Measurements from ENCODE around the gene ZNF70.

The ZNF70 gene

DNA sequence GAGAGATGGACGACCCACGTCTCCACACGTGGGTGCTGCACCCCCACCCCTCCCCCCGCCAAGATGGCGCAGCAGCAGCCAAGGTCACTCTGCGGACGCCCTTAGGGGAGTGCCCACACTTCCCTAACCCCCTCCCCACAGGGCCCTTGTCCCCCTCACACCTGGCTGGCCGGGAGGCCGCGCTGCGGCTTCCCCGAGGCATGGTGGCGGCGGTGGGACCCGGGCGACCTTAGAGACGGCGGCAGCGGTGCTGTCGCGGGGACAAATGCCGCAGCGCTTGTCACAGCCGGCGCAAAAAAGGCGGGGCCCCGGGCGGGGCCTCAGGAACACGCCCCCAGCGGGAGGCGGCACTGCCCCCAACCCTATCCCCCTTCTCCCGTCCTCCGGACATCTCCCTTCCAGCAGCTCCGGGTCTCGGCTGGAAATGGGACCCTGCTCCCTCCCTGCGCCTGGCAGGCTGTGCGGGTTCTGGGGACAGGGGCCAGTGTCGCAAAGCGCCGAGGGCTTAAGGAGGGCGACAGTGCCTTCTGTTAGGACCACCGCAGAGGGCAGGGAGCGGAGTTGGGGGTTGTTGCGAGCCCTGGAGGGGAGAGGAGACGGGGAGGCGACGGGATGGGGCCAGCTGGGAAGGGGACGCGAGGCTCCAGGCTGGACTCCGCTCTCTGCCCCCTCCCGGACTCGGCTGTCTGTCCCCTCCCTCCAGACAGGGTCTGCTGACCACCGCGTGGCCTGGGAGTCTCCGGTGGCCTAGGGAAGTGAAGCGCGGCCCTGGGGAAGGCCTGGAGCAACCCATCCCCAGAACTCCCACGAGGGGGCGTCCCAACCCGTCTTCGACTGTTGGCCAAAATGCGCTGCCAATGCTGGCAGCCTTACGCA is 17.0 kb upstream of the ZNF70 start, which contains the start of gene CHCHD10:
Gene CHCHD10 (minus strand): TSS at position 300 of the 876 bp plus-strand sequence. CDS start 98 bp downstream, at position 202.
- in situ Hi-C loops (cut with MboI; ENCODE audit: low sequenced_read_pairs, unreplicated experiment), result no loop called here
- TF ChIP-seq, protein P1, sequence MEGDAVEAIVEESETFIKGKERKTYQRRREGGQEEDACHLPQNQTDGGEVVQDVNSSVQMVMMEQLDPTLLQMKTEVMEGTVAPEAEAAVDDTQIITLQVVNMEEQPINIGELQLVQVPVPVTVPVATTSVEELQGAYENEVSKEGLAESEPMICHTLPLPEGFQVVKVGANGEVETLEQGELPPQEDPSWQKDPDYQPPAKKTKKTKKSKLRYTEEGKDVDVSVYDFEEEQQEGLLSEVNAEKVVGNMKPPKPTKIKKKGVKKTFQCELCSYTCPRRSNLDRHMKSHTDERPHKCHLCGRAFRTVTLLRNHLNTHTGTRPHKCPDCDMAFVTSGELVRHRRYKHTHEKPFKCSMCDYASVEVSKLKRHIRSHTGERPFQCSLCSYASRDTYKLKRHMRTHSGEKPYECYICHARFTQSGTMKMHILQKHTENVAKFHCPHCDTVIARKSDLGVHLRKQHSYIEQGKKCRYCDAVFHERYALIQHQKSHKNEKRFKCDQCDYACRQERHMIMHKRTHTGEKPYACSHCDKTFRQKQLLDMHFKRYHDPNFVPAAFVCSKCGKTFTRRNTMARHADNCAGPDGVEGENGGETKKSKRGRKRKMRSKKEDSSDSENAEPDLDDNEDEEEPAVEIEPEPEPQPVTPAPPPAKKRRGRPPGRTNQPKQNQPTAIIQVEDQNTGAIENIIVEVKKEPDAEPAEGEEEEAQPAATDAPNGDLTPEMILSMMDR (IDR thresholded peaks at IDR 0.05; ENCODE audit: borderline replicate concordance, control extremely low read depth, extremely low read depth, insufficient read depth, missing control alignments), result peak; percentile 67
- DNase-seq (ENCODE audit: low spot score), result peak; percentile 90

DNA sequence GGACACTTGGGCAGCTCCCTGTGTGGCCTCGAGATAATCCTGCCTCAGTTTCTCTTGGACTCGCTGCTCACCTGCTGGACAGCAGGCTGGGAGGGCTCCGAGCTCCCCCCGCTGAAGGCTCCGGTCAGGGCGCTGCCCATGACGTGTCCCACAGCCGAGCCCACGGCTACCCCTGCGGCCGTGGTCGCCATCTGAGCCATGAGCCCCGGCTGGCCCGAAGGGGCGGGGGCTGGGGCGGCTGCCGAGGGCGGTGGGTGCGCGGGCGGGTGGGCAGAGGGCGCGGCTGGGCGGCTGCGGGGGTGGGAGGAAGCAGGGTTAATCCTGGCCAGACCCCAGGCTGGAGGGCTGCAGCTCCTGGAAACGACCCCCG is 16.4 kb upstream of the ZNF70 start:
- in situ Hi-C loops (cut with MboI; ENCODE audit: low sequenced_read_pairs, unreplicated experiment), result no loop called here
- TF ChIP-seq, protein P1 (IDR thresholded peaks at IDR 0.05; ENCODE audit: borderline replicate concordance, control extremely low read depth, extremely low read depth, insufficient read depth, missing control alignments), result no peak
- DNase-seq (ENCODE audit: low spot score), result no peak

GRCh38 chr22:23764899-23765881 is 14.3 kb upstream of the ZNF70 start:
- DNase-seq (ENCODE audit: low spot score), result no peak
- TF ChIP-seq, protein P1 (IDR thresholded peaks at IDR 0.05; ENCODE audit: borderline replicate concordance, control extremely low read depth, extremely low read depth, insufficient read depth, missing control alignments), result no peak
- in situ Hi-C loops (cut with MboI; ENCODE audit: low sequenced_read_pairs, unreplicated experiment), result no loop called here

DNA sequence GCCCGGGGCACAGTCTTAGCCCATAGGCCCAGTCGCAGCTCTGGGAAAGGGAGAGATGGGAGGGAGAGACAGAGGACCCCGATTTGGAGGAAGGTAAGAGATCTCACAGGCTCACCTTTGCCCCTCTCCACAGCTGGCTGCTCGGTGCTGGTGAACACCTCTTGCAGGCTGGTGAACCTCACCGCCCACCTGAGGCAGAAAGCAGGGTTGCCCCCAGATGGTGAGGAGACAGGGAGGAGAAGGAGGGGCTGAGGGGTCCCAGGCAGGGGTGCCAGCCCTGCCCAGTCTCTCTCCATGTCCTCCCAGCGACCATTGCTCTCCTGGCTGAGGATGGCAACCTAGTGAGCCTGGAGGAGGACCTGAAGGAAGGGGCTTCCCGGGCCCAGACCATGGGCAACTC is 13.0 kb upstream of the ZNF70 start:
- no peak for DNase-seq (ENCODE audit: low spot score)
- in situ Hi-C loops (cut with MboI; ENCODE audit: low sequenced_read_pairs, unreplicated experiment), result no loop called here
- TF ChIP-seq, protein P1 (IDR thresholded peaks at IDR 0.05; ENCODE audit: borderline replicate concordance, control extremely low read depth, extremely low read depth, insufficient read depth, missing control alignments), result no peak

DNA sequence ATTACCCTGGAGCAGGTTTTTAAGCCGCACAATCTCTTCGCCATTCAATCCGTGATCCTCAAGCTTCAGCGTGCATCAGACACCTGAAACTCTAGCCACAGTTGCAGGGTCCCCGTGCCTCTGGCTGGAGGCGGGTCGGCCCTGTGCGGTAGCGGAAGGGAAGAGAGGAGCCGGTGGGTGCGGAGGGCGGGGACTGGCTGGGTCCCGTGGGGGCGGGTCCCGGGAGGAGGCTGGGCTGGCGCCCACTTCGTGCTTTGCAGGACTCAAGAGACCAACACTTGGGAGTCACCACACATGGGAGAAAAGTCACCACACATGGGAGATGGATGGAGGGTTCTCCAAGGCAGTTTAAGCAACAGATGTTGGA is 12.7 kb upstream of the ZNF70 start:
- peak; percentile 64 for DNase-seq (ENCODE audit: low spot score)
- TF ChIP-seq, protein P1 (IDR thresholded peaks at IDR 0.05; ENCODE audit: borderline replicate concordance, control extremely low read depth, extremely low read depth, insufficient read depth, missing control alignments), result no peak
- in situ Hi-C loops (cut with MboI; ENCODE audit: low sequenced_read_pairs, unreplicated experiment), result no loop called here

DNA sequence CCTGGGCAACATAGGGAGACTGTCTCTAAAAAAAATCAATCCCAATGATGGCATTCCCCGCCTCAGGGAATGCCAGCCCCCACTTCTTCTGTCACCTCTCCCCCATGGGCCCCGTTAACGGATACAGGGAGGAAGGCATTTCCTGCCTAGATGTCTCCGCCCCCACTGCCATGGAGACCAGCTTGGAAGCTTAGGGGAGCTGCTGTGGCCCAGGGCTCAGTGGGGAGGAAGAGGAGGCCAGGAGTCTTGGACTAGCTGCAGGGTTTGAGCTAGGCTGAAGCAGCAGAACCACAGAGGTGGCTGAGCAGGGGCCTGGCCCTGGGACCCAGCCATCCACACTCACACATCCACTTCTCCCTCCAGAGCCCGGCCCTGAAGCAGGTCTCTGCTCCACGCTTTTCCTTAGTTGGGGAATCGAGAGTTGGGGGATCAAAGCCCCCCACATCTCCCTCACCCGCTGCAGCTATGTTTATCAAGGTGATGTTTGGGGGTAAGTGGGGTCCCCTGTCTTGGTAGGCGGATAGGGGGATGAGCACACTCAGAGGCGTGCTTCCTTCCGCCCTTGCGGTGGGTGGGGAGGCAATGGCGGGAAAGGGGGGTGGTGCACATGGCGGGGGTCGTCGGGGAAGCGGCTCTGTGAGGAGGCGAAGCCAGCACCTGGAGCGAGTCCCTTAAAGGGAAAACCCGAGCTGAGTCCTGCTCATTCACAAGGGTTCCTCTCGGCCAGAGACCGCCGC is 12.1 kb upstream of the ZNF70 start, which contains the start of gene C22orf15:
Gene C22orf15 (plus strand): TSS at position 149 of the 737 bp plus-strand sequence. CDS start 317 bp downstream, at position 466.
- DNase-seq (ENCODE audit: low spot score), result no peak
- in situ Hi-C loops (cut with MboI; ENCODE audit: low sequenced_read_pairs, unreplicated experiment), result no loop called here
- TF ChIP-seq, protein P1 (IDR thresholded peaks at IDR 0.05; ENCODE audit: borderline replicate concordance, control extremely low read depth, extremely low read depth, insufficient read depth, missing control alignments), result no peak

All from GM13976 (cell line).